Body of pancreas (tissue), 4 donors: ENCODE measurements around the gene OOSP4B. TPM values are rescaled to one million over a fixed set of nuclear protein-coding genes. Genes with fewer than 3 reads are reported as not detected.
"Not testable (repeated sequence)": the region's sequence is repeated elsewhere in the genome, so short reads cannot be mapped to it uniquely, and the experiment has no call there.

Experiments
- ATAC-seq: fragments of 150-250 bp; one replicate; pipeline ENCODE4 v1.9.1; 2016
- DNase-seq, 4 donors: peaks; one replicate each; pipeline ENCODE4 v3.0.0-alpha.2; 2019
- H3K27ac ChIP-seq, 4 donors: fragments of 200-600 bp; sonication (generic); 1 replicate in 3 of 4; 2 replicates in 1 of 4; pipeline versions ENCODE4 v1.5.1 to v1.6.1; 2016 to 2019; ENCODE audit warnings: mild to moderate bottlenecking in 1 of 4, mixed read lengths in 1 of 4, moderate library complexity in 1 of 4
- H3K27me3 ChIP-seq, 2 donors: fragments of 200-600 bp; sonication (generic); one replicate each; pipeline ENCODE4 v1.6.0; 2016; ENCODE audit warnings: mild to moderate bottlenecking in 1 of 2
- H3K36me3 ChIP-seq, 2 donors: fragments of 200-600 bp; sonication (generic); replicated peaks in 1 of 2; 2 replicates each; pipeline ENCODE4 v1.5.1; 2016; ENCODE audit warnings: low read depth in 2 of 2; ENCODE audit not compliant: insufficient read depth in 1 of 2
- H3K4me1 ChIP-seq: fragments of 200-600 bp; sonication (generic); one replicate; pipeline ENCODE4 v1.6.0; 2016
- H3K4me3 ChIP-seq, 2 donors: fragments of 200-600 bp; sonication (generic); 1 replicate in 1 of 2; 2 replicates in 1 of 2; pipeline ENCODE4 v1.5.1; 2016 to 2019
- H3K9me3 ChIP-seq, 3 donors: fragments of 200-600 bp; sonication (generic); 1 replicate in 2 of 3; 2 replicates in 1 of 3; pipeline ENCODE4 v1.5.1; 2016
- POLR2A ChIP-seq, 3 donors: fragments of 450-650 bp; IDR thresholded peaks; one replicate each; pipeline ENCODE4 v1.6.1; 2016; ENCODE audit warnings: antibody characterized with exemption in 3 of 3, mild to moderate bottlenecking in 2 of 3
- WGBS, 2 donors: methylation state at CpG; one replicate each; pipeline ENCODE4 v1.1.5; 2017; 5-methylcytosine and 5-hydroxymethylcytosine counted together
- intact Hi-C: fragments of 100-400 bp; cut with DNase I; formaldehyde crosslinking; loops from one replicate; pipeline ENCODE4 v1.15.1; 2023
- total RNA-seq, 2 donors: library from RNA; depleted of rRNA; stranded (reverse); fragments of >200 nt; gene quantifications; one replicate each; pipeline ENCODE4 v1.1.0, GENCODE V29; 2016
- TF ChIP-seq, protein P1 (sequence below), 7 experiments: fragments of 450-650 bp in 4 of 7; fragments of 200-600 bp in 3 of 7; sonication (generic) in 3 of 7; IDR thresholded peaks; one replicate each; pipeline ENCODE4 v1.5.1; 2016 to 2019; ENCODE audit warnings: antibody characterized with exemption in 7 of 7

The OOSP4B gene
- total RNA-seq, 2 donors from 2014 or later = not detected

- Histone ChIP-seq H3K27ac (no peak overlapping the region), H3K4me1 (no peaks in the 10 kb centered on the region), H3K36me3 (no peaks in the 10 kb centered on the region), H3K4me3 (no peak overlapping the region), H3K9me3 (no peaks in the 10 kb centered on the region), H3K27me3 (no peaks in the 10 kb centered on the region)
- intact Hi-C loops = no loop called here
- TF ChIP-seq POLR2A (IDR thresholded peaks at IDR 0.05) = no peak
- TF ChIP-seq, protein P1, sequence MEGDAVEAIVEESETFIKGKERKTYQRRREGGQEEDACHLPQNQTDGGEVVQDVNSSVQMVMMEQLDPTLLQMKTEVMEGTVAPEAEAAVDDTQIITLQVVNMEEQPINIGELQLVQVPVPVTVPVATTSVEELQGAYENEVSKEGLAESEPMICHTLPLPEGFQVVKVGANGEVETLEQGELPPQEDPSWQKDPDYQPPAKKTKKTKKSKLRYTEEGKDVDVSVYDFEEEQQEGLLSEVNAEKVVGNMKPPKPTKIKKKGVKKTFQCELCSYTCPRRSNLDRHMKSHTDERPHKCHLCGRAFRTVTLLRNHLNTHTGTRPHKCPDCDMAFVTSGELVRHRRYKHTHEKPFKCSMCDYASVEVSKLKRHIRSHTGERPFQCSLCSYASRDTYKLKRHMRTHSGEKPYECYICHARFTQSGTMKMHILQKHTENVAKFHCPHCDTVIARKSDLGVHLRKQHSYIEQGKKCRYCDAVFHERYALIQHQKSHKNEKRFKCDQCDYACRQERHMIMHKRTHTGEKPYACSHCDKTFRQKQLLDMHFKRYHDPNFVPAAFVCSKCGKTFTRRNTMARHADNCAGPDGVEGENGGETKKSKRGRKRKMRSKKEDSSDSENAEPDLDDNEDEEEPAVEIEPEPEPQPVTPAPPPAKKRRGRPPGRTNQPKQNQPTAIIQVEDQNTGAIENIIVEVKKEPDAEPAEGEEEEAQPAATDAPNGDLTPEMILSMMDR (IDR thresholded peaks at IDR 0.05) = no peak
- ATAC-seq (no peak), DNase-seq (no peak)
- 92 to 96% methylated on average over 4 of the region's 4 CpGs for WGBS, 2 donors
Measured at GRCh38 chr11:59981106-59981770, 35.7 kb upstream of the OOSP4B start.

DNA sequence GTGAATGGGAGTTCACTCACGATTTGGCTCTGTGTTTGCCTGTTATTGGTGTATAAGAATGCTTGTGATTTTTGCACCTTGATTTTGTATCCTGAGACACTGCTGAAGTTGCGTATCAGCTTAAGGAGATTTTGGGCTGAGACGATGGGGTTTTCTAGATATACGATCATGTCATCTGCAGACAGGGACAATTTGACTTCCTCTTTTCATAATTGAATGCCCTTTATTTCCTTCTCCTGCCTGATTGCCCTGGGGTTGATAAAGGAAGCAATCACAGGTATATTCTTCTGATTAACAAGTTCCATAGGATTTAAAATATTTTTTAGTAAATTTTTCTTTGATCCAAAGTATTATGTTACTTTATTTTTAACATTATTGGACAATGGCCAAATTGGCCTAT, 34.9 kb upstream of the OOSP4B start:
- H3K4me1 ChIP-seq, DNase-seq, H3K9me3 ChIP-seq, ATAC-seq, H3K27ac ChIP-seq, H3K27me3 ChIP-seq, intact Hi-C loops, H3K36me3 ChIP-seq, H3K4me3 ChIP-seq: not testable (repeated sequence)
- 54 to 56% methylated on average over 4 of the region's 4 CpGs for WGBS, 2 donors

DNA sequence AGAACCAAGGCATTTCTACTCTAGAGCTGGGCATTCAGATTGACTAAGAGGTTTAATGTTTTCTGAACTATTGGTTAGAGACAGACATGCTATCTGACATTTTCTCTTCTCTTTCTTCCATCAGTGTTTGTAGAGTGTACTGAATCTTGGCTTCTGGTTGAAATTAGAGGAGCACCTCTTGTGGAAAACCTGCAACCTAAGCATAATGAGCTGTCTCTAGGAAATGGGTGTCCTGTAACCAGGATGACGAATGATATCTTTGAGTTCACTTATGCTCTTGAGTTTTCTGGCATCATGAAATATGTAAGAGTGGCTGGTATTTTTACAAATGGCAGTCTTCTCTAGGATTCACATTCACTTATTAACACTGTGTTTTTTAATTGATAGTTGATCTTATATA, 33.8 kb upstream of the OOSP4B start:
- no peak for ATAC-seq
- WGBS, 2 donors = 81 to 84% methylated on average over 1 of the region's 1 CpG
- no peaks in the 10 kb centered on the region for H3K9me3 ChIP-seq
- TF ChIP-seq POLR2A (IDR thresholded peaks at IDR 0.05) = no peak
- TF ChIP-seq, protein P1 (IDR thresholded peaks at IDR 0.05) = no peak
- H3K4me1 ChIP-seq = no peaks in the 10 kb centered on the region
- intact Hi-C loops = no loop called here
- H3K27ac ChIP-seq = no peak overlapping the region
- no peak overlapping the region for H3K4me3 ChIP-seq
- H3K36me3 ChIP-seq = no peaks in the 10 kb centered on the region
- no peak for DNase-seq
- no peaks in the 10 kb centered on the region for H3K27me3 ChIP-seq

- WGBS, 2 donors = 83 to 86% methylated on average over 3 of the region's 3 CpGs
- H3K27me3 ChIP-seq = no peaks in the 10 kb centered on the region
- H3K9me3 ChIP-seq = no peaks in the 10 kb centered on the region
- no peak for TF ChIP-seq POLR2A (IDR thresholded peaks at IDR 0.05)
- TF ChIP-seq, protein P1 (IDR thresholded peaks at IDR 0.05) = no peak
- H3K4me1 ChIP-seq = no peaks in the 10 kb centered on the region
- H3K27ac ChIP-seq = no peak overlapping the region
- no peaks in the 10 kb centered on the region for H3K36me3 ChIP-seq
- no peak for DNase-seq
- intact Hi-C loops = no loop called here
- no peak for ATAC-seq
- H3K4me3 ChIP-seq = no peak overlapping the region
Measured at GRCh38 chr11:59984368-59984767, 32.6 kb upstream of the OOSP4B start.

GRCh38 chr11:59990421-59990820, 26.6 kb upstream of the OOSP4B start:
- Histone ChIP-seq H3K4me1 (no peaks in the 10 kb centered on the region), H3K4me3 (no peak overlapping the region), H3K36me3 (no peaks in the 10 kb centered on the region), H3K9me3 (no peaks in the 10 kb centered on the region), H3K27me3 (no peaks in the 10 kb centered on the region), H3K27ac (no peak overlapping the region)
- DNase-seq (no peak), ATAC-seq (no peak)
- 39 to 48% methylated on average over 1 of the region's 1 CpG for WGBS, 2 donors
- TF ChIP-seq POLR2A (IDR thresholded peaks at IDR 0.05) = no peak
- TF ChIP-seq, protein P1 (IDR thresholded peaks at IDR 0.05) = no peak
- intact Hi-C loops = no loop called here
